HG03460 (cell line): Measurements from ENCODE around the gene TSTD1.

Experiments
- ATAC-seq: cut with Tn5 transposase; IDR thresholded peaks from one replicate; pipeline ENCODE4 v1.9.1; 2021; ENCODE audit not compliant: unreplicated experiment

The TSTD1 gene, protein sequence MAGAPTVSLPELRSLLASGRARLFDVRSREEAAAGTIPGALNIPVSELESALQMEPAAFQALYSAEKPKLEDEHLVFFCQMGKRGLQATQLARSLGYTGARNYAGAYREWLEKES

GRCh38 chr1:161038523-161039153, at the start of gene TSTD1:
Gene TSTD1, minus strand, starts transcription at chr1:161038964. Its CDS starts 75 bp downstream, at chr1:161038889.
- peak; percentile 80 for ATAC-seq

DNA sequence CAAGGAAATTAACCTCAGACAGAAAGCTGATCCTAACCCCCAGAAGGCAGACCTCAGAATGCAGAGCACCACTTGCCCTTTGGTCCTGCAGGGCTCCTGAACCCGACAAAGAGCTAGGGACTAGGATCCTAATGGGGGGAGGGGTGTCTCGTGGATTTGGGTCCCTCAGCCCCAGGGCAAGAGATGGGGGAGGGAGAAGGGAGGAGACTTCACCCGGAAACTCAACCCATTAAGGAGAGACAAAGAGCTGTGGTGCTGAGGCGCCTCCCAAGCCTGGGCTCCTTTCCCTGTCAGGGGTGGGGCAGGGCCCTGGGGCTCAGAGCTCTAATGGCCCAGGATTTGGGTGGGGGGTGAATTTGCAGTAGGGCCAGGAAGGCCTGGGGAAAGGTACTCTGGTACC, 47.7 kb upstream of the TSTD1 start:
- ATAC-seq = no peak

DNA sequence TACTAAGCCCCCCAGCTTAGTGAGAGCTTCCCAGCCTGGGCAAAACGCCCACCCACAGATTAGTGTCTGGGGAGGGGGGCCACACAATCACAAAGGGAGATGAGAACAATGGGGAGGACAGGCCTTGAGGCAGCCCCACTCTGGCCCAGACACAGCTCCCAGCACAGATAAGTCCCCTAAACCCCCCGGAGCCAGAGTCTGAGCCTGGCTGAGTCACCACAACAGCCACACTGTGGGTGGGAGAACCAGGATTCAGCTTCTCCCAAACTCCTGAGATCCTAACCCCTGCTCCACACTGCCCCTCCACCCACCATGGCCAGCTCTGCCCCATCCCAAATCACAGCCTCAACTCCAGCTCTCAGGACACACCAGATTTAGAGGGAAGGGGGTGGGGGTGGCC, 46.4 kb upstream of the TSTD1 start:
- ATAC-seq = no peak

- ATAC-seq = no peak
Measured at GRCh38 chr1:161084597-161084988, 45.8 kb upstream of the TSTD1 start.

DNA sequence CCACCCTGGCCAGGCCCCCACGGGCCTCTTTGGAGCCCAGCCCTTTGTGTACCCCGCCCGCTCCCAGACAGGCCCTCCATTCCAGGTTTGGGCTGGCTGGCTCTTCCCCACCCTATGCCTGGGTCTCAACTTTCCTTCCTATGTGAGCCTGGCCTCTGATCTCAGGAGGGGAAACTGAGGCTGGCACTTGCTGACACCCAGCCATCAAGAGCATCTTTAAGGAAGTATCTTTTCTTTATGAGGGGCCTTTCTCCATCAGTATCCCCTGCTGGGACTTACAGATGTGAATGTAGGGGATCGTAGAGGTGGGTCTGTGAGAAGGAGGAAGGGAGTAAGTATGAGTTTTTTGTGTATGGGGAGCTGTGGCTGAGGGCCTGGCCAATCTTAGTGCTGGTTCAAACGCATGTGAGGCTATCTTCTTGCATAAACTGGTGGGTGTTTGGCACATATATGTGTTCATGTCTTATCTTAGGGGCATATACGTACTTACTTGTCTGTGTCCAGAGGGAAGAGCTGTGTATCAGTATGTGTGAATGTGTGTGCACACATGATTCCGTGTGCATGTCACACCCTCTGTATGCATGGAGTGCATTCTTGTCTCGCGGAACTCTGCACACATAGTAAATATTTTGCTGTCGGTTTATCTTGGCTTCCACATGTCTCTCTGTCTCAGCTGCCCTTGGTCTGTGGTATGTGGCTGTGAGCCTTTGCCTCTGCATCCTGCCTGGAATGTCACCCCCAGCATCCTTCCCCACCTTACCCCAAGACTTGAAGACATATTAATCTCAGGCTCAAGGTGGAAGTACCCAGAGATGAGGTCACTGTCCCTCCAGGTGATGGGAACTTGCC, 45.2 kb upstream of the TSTD1 start:
- ATAC-seq = no peak

GRCh38 chr1:161082996-161083747, 44.4 kb upstream of the TSTD1 start:
- no peak for ATAC-seq

DNA sequence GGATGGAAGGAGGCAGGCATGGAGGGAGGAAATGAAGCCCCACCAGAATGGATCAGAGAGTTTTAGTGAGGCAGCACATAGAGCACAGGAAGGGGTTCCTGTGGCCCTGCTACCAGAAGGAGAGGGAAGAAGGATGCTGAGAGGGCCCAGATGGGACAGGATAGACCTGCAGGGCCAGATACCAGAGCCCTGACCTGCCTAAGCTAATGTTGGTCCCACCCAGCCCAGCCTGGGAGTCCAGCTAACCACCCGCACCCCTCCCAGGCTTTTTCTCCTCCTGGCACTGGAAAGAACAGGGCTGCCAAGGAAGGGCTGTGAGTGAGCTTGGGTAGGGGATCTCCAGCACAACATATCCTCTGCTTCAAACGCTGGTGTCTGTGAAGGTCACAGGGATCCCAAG, 43.7 kb upstream of the TSTD1 start:
- no peak for ATAC-seq

- ATAC-seq = no peak
Measured at GRCh38 chr1:161081519-161081918, 42.8 kb upstream of the TSTD1 start.

- ATAC-seq = no peak
Measured at GRCh38 chr1:161080441-161081405, 42.0 kb upstream of the TSTD1 start.

DNA sequence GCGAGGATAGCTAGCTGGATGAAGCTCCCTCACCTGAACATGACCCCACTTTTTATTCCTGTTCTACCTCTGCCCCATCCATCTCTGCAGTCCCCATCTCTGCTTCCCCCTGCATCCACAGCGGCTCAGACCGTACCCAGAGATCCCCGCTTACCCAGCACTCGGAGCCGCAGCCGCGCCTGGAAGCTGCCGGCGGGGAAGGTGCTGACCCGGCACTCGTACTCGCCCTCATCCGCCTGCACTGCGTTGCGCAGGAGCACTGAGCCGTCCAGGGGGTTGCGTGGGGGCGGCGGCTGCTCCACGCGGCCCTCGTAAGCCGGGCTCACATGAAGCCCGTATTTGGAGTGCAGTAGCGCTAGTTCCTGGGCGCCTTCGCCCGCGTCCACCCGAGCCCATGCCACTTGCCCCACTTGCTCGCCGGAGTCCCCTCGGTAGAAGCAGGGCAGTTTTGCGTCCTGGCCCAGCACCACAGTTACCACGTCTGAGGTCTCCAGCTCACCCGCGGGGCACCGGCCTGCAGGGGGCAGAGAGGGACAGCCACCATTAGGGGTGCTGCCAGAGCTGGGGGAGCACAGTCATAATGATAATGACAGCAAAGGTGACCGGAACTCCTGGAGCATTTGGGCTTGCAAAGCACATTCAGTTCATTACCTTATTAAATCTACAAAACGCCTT, 40.8 kb upstream of the TSTD1 start:
- no peak for ATAC-seq

- ATAC-seq = no peak
Measured at GRCh38 chr1:161077426-161077825, 38.7 kb upstream of the TSTD1 start.

DNA sequence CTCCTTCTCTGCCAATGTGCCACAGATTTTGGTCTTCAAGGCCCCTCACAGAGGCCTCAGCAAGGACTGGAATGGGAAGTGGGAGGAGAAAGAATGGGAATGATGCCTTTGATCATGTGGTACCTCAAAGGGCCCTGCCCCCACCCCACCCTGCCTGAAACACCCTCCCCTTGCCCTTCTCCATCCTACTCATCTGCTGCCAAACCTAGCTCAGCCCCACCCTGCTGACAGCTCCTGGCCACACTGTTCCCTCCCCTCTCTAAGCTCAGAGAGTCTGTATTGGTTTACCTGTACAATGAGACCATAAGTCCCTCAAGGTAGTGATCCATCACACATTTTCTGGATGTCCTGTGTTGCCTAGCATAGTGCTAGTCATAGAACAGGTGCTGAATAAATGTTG, 37.6 kb upstream of the TSTD1 start:
- no peak for ATAC-seq

- no peak for ATAC-seq
Measured at GRCh38 chr1:161074676-161075368, 36.1 kb upstream of the TSTD1 start.

DNA sequence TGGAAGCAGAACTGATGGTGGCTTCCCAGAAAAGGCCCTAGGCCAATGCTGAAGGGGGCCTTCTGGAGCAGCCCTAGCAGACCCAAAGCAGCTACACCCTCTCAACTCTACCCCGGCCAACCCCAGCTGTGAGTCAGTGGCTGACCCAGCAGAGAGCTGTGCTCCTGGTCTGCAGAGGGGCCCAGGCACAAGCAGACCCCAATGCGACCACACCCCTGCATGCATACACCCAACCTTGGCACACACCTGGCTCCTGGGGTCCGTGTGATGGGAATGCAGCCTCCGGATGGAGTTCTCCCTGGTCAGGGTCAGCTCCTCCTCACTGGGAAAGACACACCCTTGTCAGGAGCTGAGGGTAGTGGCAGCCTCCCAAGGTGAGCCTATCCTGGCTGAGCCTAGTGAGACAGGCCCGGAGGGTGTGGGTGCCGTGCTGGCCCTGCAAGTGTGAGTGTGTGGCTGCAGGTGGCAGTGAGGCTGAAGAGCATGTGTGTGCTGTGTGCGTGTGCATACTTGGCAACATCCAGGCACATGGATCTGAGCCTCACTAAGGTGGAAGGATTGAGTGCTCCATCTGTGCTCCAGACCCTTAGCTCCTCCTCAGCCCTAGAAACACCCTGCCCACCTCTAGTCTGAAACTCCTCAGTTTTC, 34.8 kb upstream of the TSTD1 start:
- no peak for ATAC-seq

DNA sequence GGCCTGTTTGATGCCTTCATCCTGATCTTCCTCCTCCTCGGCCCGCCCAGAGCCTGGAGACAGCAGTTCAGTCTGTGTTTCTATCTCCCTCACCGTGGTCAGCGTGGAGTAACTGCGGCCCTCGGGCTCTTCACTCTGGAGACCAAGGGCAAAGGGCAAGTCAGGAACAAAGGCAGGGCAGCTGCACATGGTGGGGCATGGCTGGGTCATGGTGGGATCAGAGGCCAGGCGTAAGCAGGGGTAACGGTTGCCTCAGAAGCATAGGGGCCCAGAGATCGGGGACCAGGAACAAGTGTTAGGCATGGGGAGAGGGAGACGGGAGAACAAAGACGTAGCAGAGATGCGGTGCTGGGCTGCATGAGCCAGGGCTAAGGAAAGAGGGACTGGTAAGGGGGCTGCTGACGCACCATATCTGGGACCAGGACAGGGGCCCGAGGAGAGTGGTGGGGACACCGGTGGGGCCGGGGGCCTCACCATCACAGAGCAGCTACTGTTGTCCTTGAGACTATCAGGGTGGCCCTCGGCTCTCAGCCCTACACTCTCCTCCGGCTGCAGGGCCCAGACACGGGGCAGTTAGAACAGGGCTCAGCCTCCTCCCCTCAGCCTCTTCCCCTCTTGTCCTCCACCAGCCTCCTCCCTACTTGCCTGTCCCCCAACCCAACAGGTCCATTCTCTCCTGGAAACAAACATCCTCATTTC, 34.1 kb upstream of the TSTD1 start:
- no peak for ATAC-seq

DNA sequence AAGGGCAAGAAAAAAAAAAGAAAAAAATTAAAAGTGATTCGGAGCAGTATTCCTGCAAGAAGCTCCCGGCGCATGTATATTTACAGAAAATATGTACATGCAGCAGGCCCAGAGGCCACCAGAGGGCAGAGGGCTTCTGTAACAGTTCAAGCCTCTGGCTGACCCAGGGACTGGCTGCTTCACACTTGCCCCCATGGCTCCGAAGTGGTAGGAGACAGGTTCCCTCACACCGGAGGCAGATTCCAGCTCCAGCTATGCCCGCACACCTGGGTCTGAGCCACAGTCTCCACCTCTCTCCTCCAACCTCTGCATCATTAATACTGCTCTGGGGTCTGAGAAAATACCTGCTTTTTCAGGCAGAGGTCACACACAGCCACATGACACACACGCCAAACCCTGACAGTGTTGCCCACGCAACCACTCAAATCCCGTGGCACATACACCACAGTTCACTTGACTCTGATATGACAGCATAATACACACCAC, 33.2 kb upstream of the TSTD1 start:
- no peak for ATAC-seq

- no peak for ATAC-seq
Measured at GRCh38 chr1:161070761-161071160, 32.0 kb upstream of the TSTD1 start.

DNA sequence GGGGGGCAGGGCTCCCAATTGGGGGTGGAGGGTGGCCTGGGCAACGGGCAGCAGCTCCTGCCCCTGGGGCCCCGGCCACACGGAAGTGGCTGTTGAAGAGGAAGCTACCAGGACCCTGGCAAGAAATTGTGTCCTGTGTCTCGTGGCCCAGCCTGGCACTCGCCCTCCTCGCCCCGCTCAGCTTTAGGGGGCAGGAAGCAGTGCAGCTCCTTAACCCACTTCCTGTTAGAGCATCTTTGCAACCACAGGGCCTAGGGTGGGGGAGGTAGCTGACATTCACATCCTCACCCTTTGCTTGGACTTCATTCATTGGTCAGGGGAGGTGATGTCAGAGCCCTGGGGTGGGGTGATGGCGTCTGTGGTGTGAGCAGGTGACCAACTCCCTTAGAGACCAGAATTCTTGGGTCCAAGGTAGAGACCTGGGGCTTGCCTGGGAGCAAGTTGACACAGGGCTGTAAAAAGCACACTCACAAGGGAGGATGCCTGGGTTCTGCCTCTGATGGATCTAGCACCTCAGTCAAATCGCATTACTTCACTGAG, 31.0 kb upstream of the TSTD1 start, which contains the start of gene ARHGAP30:
ARHGAP30 (minus strand) TSS at position 161 of the 540 bp plus-strand sequence. CDS start 267 bp downstream, outside the sequence.
- ATAC-seq = peak; percentile 76
